Esophagus squamous epithelium (tissue), 4 donors: ENCODE data around the gene EPHA3.

ENCODE experiments used
- POLR2A ChIP-seq, 4 donors: fragments of 450-650 bp; IDR thresholded peaks; one replicate each; pipeline ENCODE4 v1.6.1; 2017; ENCODE audit warnings: antibody characterized with exemption in 4 of 4, mild to moderate bottlenecking in 4 of 4, moderate library complexity in 3 of 4
- TF ChIP-seq, protein P1 (sequence below), 6 experiments: fragments of 450-650 bp in 4 of 6; fragments of 200-600 bp in 2 of 6; sonication (generic) in 2 of 6; IDR thresholded peaks; one replicate each; pipeline ENCODE4 v1.5.1; 2016 to 2019; ENCODE audit warnings: antibody characterized with exemption in 6 of 6, mild to moderate bottlenecking in 4 of 6, moderate library complexity in 4 of 6

GRCh38 chr3:89380016-89380415 lies 272.6 kb downstream of the EPHA3 start:
- TF ChIP-seq, protein P1, sequence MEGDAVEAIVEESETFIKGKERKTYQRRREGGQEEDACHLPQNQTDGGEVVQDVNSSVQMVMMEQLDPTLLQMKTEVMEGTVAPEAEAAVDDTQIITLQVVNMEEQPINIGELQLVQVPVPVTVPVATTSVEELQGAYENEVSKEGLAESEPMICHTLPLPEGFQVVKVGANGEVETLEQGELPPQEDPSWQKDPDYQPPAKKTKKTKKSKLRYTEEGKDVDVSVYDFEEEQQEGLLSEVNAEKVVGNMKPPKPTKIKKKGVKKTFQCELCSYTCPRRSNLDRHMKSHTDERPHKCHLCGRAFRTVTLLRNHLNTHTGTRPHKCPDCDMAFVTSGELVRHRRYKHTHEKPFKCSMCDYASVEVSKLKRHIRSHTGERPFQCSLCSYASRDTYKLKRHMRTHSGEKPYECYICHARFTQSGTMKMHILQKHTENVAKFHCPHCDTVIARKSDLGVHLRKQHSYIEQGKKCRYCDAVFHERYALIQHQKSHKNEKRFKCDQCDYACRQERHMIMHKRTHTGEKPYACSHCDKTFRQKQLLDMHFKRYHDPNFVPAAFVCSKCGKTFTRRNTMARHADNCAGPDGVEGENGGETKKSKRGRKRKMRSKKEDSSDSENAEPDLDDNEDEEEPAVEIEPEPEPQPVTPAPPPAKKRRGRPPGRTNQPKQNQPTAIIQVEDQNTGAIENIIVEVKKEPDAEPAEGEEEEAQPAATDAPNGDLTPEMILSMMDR (IDR thresholded peaks at IDR 0.05), result no peak
- no peak for TF ChIP-seq POLR2A (IDR thresholded peaks at IDR 0.05)
